ENCODE results near the gene DYNLT5. TPM values are rescaled to one million over a fixed set of nuclear protein-coding genes. Genes with fewer than 3 reads are reported as not detected.
"Not testable (repeated sequence)": the region's sequence is repeated elsewhere in the genome, so short reads cannot be mapped to it uniquely, and the experiment has no call there.

DYNLT5 gene
- not detected for total RNA-seq

- H3K9me3 Mint-ChIP-seq = no peaks in the 10 kb centered on the region
- peaks cover 20% of the 10 kb centered on the region for H3K4me1 Mint-ChIP-seq
- DNase-seq = no peak
- H3K27me3 Mint-ChIP-seq = peaks cover 59% of the 10 kb centered on the region
- ChIA-PET CTCF (no interaction called here), POLR2A (no interaction called here)
- no peaks in the 10 kb centered on the region for H3K36me3 Mint-ChIP-seq (ENCODE audit: low read depth)
- peak within 1 kb of the TSS; percentile 35 for H3K4me3 Mint-ChIP-seq
- H3K27ac Mint-ChIP-seq = no peak within 1 kb of the TSS
These were observed at the start of gene DYNLT5 for GRCh38 chr1:66752000-66752592. TSS of gene DYNLT5 (plus strand) at chr1:66752459. CDS start at chr1:66754659, 2,200 bp downstream.

- H3K27me3 Mint-ChIP-seq = peaks cover 10% of the 10 kb centered on the region
- no peaks in the 10 kb centered on the region for H3K9me3 Mint-ChIP-seq
These were observed 47.9 kb upstream of the DYNLT5 start for GRCh38 chr1:66704177-66704875.

DNA sequence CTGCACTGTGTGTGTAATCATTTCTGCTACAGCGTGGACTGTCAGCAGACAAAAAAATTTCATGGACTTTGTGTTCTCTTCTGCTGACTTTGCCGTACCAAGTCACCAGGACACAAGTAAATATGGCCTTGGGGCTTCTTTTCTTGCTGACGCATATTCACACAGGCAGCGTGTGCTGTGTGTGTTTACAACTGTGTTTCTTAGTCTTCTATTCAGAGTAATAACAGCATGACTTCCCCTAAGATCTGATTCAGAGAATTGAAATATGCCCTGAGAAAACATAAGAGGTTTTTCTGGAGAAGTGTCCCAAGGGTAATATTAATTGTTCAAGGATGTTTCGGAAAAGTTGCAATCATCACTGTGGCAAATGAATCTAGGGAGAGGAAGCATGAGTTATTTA, 47.1 kb upstream of the DYNLT5 start:
- no peak for DNase-seq
- H3K4me3 Mint-ChIP-seq = no peak overlapping the region
- POLR2A ChIA-PET = no interaction called here
- no peaks in the 10 kb centered on the region for H3K36me3 Mint-ChIP-seq (ENCODE audit: low read depth)
- H3K4me1 Mint-ChIP-seq = no peaks in the 10 kb centered on the region
- CTCF ChIA-PET = no interaction called here
- H3K9me3 Mint-ChIP-seq = no peaks in the 10 kb centered on the region
- peaks cover 11% of the 10 kb centered on the region for H3K27me3 Mint-ChIP-seq
- no peak overlapping the region for H3K27ac Mint-ChIP-seq

More at GRCh38 chr1:66704177-66704875, 47.9 kb upstream of the DYNLT5 start:
- Mint-ChIP-seq H3K4me1 (no peaks in the 10 kb centered on the region), H3K27ac (no peak overlapping the region), H3K4me3 (no peak overlapping the region), H3K36me3 (ENCODE audit: low read depth) (no peaks in the 10 kb centered on the region)
- DNase-seq = no peak
- ChIA-PET POLR2A (no interaction called here), CTCF (no interaction called here)

DNA sequence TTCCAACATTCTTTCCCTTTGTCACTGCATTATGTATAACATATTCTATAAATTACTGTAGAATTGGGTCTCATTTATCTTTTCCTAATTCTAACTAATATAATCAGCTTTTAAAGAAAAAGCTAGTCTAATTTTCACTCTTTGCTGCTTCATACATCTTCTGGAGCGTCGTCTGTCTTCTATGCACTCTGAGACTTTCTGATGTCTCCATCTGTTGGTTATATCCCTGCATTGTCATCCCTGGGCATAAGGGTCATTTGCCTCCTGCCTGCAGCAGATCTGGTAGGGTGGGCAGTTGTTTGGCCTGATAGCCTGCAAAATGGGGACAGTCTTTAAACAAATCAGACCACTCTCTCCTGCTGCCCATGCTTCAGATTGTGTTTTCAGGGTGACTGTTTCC, 40.8 kb upstream of the DYNLT5 start:
- Mint-ChIP-seq H3K4me1 (no peaks in the 10 kb centered on the region), H3K27me3 (peaks cover 17% of the 10 kb centered on the region), H3K36me3 (ENCODE audit: low read depth) (no peaks in the 10 kb centered on the region), H3K27ac (no peak overlapping the region), H3K4me3 (no peak overlapping the region), H3K9me3 (no peaks in the 10 kb centered on the region)
- CTCF ChIA-PET = interaction anchor here (0.7 to 1.1 kb wide), 2 partner anchors 14 to 15 kb away, joined by 3 read pairs; no protein-coding TSS in a partner anchor
- POLR2A ChIA-PET = no interaction called here
- DNase-seq = no peak

DNA sequence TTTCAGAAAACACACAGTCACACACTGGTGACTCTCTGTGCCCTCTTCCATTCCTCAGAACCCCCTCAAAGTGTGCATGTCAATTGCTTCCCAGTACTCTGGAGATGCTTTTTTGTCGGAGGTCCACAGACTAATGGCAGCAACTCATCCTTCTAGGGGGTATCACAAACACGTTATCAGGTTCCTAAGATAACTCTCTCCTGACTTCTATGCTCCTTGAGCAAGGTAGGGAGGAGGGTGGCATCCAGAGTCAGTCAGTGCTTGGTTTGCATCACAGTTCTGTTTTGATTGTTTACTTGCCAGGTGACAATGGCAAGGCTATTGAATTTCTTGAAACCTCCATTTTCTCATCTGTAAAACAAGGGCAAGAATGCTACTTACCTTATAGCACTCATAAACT, 39.4 kb upstream of the DYNLT5 start:
- DNase-seq = no peak
- Mint-ChIP-seq H3K27ac (no peak overlapping the region), H3K36me3 (ENCODE audit: low read depth) (no peaks in the 10 kb centered on the region), H3K27me3 (peaks cover 18% of the 10 kb centered on the region), H3K4me1 (no peaks in the 10 kb centered on the region), H3K9me3 (no peaks in the 10 kb centered on the region), H3K4me3 (no peak overlapping the region)
- ChIA-PET CTCF (no interaction called here), POLR2A (no interaction called here)

DNA sequence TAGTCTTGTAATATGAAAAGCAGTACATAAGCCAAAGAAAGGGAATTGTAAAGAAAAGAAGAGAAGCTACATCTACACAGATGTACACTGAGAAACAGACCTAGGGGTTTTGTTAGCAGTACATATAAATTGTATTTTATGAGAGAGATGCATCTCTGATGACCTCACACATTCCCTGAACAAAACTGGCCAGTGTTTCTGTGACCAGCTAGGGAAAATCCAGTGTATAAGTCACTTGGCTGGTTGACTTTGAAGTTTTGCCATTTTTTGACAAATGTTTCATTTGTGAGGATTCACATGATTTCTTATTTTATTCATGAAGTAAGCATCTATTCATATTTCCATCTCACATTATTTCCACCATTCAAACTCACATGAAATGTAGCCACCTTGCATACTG, 28.3 kb upstream of the DYNLT5 start:
- CTCF ChIA-PET = no interaction called here
- Mint-ChIP-seq H3K27ac (no peak overlapping the region), H3K27me3 (peaks cover 23% of the 10 kb centered on the region), H3K4me1 (peaks cover 14% of the 10 kb centered on the region), H3K9me3 (no peaks in the 10 kb centered on the region), H3K4me3 (no peak overlapping the region), H3K36me3 (ENCODE audit: low read depth) (no peaks in the 10 kb centered on the region)
- DNase-seq = no peak
- POLR2A ChIA-PET = no interaction called here

DNA sequence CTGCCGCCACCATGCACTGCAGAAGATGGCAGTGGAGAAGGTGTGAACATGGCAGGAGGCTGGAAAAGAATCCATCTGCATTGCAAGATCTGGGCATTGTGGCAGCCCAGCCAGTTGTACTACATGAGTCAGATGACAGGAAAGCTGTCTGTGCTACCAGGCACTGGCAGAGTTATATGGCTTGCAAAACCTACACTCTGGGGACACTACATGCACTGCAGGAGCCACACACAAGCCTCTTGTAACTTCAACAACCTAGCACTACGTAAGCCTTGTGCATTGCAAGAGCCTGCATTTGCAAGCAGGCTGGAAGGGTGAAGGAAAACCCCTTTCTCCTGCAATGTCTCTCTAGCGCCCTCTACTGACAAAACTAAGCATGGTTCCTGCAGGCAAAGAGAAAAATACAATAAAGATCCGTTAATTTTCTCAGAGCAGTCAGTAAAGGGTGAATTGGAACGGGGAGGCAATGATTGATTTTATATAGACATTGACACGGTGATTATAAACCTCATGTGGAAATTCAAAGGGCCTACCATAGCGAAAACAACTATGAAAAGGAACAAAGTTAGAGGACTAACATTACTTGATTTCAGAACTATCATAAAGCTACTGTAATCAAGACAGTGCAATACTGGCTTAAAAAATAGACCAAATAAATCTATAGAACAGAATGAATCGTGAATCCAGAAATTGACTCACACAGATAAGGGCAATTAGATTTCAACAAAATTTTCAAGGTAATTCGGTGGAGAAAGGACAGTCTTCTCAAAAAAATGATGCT, 26.2 kb upstream of the DYNLT5 start:
- Mint-ChIP-seq H3K36me3 (ENCODE audit: low read depth) (no peaks in the 10 kb centered on the region), H3K4me3 (no peak overlapping the region), H3K4me1 (peaks cover 21% of the 10 kb centered on the region), H3K9me3 (no peaks in the 10 kb centered on the region), H3K27me3 (peaks cover 20% of the 10 kb centered on the region), H3K27ac (no peak overlapping the region)
- ChIA-PET POLR2A (no interaction called here), CTCF (interaction anchor here (0.5 to 1.6 kb wide), 8 partner anchors 10 to 707 kb away, joined by 3 to 4 read pairs (median 3); no protein-coding TSS in a partner anchor)
- peak; percentile 71 for DNase-seq

DNA sequence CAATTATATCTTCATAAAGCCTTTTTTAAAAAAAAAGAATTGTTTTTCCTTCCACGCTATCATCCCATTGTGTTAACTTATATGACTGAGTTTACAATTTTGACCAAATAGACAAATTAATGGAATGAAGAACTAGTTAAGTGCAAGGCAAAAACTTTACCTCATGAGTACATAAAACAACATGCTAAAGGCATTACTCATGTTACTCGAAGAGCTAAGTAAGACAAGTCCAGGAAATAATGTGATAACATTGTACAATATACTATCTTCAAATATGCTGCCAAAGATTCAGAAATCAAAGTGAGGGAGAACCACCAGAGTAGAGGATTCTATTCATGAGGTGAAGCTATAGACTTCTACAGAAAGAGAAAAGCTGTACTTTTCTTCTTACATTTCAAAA, 24.2 kb upstream of the DYNLT5 start:
- Mint-ChIP-seq H3K36me3 (ENCODE audit: low read depth) (no peaks in the 10 kb centered on the region), H3K27me3 (peaks cover 15% of the 10 kb centered on the region), H3K9me3 (no peaks in the 10 kb centered on the region), H3K27ac (no peak overlapping the region), H3K4me3 (no peak overlapping the region), H3K4me1 (peaks cover 33% of the 10 kb centered on the region)
- no peak for DNase-seq
- CTCF ChIA-PET = interaction anchor here (1.3 kb wide), 1 partner anchor 10 kb away, joined by 4 read pairs; no protein-coding TSS in a partner anchor
- POLR2A ChIA-PET = no interaction called here

DNA sequence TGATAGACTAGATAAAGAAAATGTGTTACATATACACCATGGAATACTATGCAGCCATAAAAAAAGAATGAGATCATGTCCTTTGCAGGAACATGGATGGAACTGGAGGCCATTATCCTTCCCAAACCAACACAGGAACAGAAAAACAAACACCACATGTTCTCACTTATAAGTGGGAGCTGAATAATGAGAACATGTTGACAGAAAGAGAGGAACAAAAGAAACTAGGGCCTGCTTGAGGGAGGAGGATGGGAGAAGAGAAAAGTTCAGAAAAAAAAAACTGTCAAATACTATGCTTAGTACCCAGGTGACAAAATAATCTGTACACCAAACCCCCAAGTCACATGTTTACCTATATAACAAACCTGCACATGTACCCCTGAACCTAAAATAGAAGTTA, 23.5 kb upstream of the DYNLT5 start:
- DNase-seq; H3K9me3 Mint-ChIP-seq; H3K36me3 Mint-ChIP-seq (ENCODE audit: low read depth); POLR2A ChIA-PET; H3K4me3 Mint-ChIP-seq: not testable (repeated sequence)
- Mint-ChIP-seq H3K4me1 (peaks cover 39% of the 10 kb centered on the region), H3K27me3 (peaks cover 13% of the 10 kb centered on the region), H3K27ac (peak overlapping the region; percentile 28)
- CTCF ChIA-PET = interaction anchor here (1.3 kb wide), 1 partner anchor 10 kb away, joined by 4 read pairs; no protein-coding TSS in a partner anchor

DNA sequence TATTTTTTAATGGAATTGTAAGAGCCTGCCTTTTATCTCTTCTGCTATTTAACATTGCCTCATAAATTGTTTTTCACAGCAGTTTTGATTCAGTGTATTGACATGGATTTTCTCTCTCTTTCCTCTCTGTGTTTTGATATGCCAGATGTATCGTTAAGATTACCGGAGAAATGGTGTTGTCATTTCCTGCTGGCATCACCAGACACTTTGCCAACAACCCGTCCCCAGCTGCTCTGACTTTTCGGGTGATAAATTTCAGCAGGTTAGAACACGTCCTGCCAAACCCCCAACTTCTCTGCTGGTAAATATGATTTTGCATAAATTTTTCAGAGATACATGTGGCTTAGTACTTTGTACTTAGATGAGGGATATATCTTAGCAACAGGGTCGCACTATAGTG, 23.1 kb upstream of the DYNLT5 start:
- Mint-ChIP-seq H3K4me1 (peaks cover 40% of the 10 kb centered on the region), H3K4me3 (no peak overlapping the region), H3K27me3 (peaks cover 12% of the 10 kb centered on the region), H3K9me3 (no peaks in the 10 kb centered on the region), H3K27ac (peak overlapping the region; percentile 28), H3K36me3 (ENCODE audit: low read depth) (no peaks in the 10 kb centered on the region)
- DNase-seq = peak; percentile 30
- CTCF ChIA-PET = interaction anchor here (1.3 kb wide), 1 partner anchor 9 kb away, joined by 4 read pairs; no protein-coding TSS in a partner anchor
- POLR2A ChIA-PET = no interaction called here

DNA sequence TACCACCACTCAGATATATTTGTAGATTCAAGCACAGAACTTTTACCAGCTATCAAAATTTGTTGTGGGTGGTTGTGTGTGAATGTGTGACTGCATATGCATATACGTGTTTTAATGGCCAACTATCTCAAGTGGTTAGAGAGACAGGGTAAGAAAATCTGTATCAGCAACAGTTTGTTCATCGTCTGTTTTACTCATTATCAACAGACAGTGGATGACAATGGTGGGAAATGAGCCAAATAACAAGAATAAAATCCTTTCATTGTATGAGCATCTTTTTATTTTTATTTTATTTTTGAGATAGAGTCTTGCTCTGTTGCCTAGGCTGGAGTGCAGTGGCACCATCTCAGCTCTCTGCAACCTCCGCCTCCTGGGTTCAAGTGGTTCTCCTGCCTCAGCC, 22.7 kb upstream of the DYNLT5 start:
- H3K4me3 Mint-ChIP-seq = no peak overlapping the region
- no peak overlapping the region for H3K27ac Mint-ChIP-seq
- H3K36me3 Mint-ChIP-seq (ENCODE audit: low read depth) = no peaks in the 10 kb centered on the region
- CTCF ChIA-PET = no interaction called here
- H3K27me3 Mint-ChIP-seq = peaks cover 11% of the 10 kb centered on the region
- DNase-seq = no peak
- peaks cover 40% of the 10 kb centered on the region for H3K4me1 Mint-ChIP-seq
- no peaks in the 10 kb centered on the region for H3K9me3 Mint-ChIP-seq
- POLR2A ChIA-PET = no interaction called here

DNA sequence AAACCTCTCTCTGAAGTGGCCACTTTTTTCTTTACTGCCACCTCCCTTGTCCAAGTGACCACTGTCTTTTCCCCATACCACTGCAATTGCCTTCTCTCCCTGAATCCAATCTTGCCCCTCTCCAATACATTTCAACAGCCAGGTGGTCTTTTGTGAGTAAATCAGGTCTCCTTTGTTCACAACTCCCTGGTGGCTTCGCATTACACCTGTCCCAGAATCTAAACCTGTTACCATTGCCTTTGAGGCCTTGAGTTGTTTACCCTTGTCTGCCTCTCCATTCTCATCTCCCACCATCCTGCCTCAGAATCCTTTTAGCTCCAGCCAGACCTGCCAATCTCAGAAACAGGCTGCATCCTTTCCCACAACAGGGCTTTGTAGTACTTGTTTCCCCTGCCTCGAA, 21.8 kb upstream of the DYNLT5 start:
- H3K4me3 Mint-ChIP-seq = no peak overlapping the region
- H3K27me3 Mint-ChIP-seq = peaks cover 7% of the 10 kb centered on the region
- H3K9me3 Mint-ChIP-seq = no peaks in the 10 kb centered on the region
- no peak for DNase-seq
- POLR2A ChIA-PET = no interaction called here
- peaks cover 40% of the 10 kb centered on the region for H3K4me1 Mint-ChIP-seq
- CTCF ChIA-PET = no interaction called here
- H3K27ac Mint-ChIP-seq = no peak overlapping the region
- no peaks in the 10 kb centered on the region for H3K36me3 Mint-ChIP-seq (ENCODE audit: low read depth)

GRCh38 chr1:66731170-66731865, 20.9 kb upstream of the DYNLT5 start:
- Mint-ChIP-seq H3K27me3 (peaks cover 2% of the 10 kb centered on the region), H3K27ac (no peak overlapping the region), H3K9me3 (no peaks in the 10 kb centered on the region), H3K4me3 (no peak overlapping the region), H3K36me3 (ENCODE audit: low read depth) (no peaks in the 10 kb centered on the region), H3K4me1 (peaks cover 32% of the 10 kb centered on the region)
- no peak for DNase-seq
- ChIA-PET POLR2A (no interaction called here), CTCF (no interaction called here)

Measured in activated CD4-positive, alpha-beta T cell treated with anti-CD3 and anti-CD28 coated beads, Interleukin-2, amount 10 ng/mL, durations not matched to agents 7 days and 5 days (primary cell).